Stimulated activated CD4-positive, alpha-beta T cell treated with anti-CD3 and anti-CD28 coated beads, Interleukin-4, amount 100 ng/mL, for 24 hours (primary cell): ENCODE measurements around the gene R3HDM4.
"Not testable (repeated sequence)": the region's sequence is repeated elsewhere in the genome, so short reads cannot be mapped to it uniquely, and the experiment has no call there.

ENCODE experiments used
- DNase-seq: peaks from one replicate; pipeline ENCODE4 v3.0.0-alpha.2; 2020

R3HDM4 gene

DNA sequence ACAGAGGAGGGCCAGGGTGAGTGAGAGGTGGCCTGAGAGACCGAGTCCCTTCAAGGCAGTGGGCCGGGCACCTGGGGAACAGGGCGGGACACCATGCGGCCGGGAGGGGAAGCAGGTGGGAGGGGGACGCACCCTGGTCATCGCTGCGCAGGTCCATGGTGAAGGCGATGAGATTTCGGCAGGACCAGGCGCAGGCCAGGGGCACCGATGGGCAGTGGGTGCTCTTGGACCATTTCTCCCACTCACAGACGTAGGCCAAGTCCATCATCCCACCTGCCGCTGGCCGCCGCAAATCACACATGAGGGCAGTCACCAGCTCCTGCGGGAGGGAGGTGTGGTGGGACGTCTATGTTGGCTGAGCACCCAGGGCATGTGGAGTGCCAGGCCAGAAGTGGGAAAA, 22.2 kb downstream of the R3HDM4 start:
- no peak for DNase-seq

DNA sequence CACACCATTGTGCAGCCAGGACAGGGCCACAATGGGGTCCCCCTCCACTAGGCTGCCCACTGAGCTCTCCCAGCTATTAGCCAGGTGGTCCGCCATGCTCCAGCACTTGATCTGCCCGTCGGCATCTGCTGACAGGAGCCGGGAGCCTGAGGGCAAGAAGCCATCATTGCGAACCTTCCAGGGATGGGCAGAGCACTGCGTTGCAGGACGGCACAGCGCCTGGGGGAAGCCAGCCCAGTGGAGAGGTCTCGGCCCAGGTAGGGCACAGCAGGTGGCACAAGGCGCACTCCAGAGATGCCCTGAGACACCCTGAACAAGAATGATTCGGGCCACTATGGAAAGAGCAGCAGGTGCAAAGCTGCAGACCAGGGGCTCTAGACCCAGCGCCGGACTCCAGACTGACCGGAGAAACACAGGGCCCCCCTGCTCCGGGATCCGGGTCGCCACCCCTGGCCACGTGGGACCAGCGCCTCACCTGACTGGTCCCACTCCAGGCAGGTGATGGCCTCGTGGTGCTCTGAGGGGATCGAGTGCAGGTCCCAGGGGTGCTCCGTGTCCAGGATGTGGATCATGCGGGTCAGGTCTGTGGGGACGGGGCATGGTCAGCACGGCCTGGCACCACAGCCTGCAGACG, 23.2 kb downstream of the R3HDM4 start:
- no peak for DNase-seq

DNA sequence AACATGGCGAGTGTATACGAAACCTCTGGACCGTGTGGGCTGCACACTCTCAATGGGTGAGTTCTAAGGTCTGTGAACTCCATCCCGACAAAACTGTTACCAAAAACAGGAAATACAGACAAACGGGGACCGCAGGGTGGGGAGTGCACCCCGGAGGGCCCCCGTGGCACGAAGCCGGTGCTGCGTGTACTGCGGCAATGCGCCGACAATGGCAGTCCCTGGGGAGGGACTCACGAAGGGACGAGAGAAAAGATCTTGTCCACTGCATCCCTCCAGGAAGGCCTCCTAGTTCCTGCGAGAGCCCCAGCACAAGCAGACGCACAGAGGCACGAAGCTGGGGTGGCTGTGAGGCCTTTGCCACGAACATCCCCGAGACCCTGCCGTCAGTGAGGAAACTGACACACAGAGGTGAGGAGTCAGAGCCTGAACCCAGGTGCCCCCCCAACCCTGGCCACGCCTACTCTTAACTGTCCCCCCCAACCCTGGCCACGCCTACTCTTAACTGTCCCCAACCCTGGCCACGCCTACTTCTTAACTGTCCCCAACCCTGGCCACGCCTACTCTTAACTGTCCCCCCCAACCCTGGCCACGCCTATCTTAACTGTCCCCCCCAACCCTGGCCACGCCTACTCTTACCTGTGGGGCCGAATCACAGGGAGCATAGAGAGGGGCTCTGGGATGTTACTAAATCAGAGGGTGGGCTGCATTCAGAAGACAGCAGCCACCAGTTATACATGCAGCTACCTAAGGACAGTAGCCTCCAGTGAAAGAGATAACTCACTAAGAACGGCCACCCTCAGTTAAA, 24.2 kb downstream of the R3HDM4 start:
- peak; percentile 30 for DNase-seq

DNA sequence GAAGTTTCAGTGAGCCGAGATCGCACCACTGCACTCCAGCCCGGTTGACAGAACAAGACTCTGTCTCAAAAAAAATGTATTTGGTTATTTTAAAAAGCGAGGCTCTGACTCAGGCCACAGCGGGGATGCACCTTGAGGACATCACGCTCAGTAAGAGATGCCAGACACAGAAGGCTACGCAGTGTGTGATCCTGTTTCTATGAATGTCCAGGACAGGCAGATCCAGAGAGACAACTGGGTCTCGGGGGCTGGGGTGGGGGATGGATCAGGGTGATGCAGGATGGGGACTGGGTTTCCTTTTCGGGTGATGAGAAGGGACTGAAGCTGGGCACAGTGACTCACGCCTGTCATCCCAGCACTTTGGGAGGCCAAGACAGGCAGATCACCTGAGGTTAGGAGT, 25.4 kb downstream of the R3HDM4 start:
- DNase-seq = no peak

DNA sequence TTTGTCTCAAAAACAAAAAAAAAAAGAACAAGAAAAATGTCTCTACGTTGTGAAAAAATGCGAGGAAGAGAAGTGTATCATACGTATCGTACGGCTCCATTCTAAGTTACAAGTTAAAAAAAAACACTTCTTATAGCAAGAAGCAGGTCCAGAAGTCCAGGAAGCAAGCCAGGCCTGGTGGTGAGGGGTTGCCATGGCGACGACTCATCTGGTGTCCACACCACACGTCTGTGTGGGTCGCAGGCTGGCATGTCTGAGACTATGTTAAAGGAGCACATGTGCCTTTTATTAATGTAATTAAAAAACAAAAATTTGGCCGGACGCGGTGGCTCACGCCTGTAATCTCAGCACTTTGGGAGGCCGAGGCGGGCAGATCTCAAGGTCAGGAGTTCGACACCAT, 25.9 kb downstream of the R3HDM4 start:
- DNase-seq = no peak

DNA sequence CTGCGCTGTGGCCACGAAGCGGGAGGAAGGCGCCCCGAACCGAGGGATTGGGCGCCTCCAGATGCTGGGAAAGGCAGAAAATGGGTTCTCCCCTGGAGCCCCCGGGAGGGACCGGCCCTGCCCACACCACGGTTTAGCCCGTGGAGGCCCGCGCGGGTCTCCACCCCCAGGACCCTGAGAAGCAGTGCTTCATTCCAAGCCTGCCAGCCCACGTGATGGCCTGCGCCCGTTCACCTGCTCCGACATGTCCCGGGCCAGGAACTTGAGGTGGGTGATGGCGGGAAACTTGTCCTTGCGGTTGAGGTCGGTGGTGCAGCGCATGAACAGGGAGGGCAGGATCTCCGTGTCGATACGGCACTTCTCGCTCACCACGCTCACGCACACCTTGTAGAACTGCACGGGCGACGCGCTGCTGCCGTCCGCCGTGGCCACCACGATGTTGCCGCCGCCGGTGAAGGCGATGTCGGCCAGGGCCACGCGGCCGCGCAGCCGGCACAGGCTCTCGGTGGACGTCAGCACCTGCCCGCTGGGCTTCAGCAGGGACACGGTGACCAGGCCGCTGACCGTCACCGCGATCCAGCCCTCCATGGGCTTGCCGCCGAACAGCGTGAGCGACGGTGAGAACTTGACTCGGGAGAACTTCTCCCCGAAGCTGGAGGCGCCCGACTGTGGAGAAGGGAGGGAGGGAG, 27.3 kb downstream of the R3HDM4 start:
- no peak for DNase-seq

DNA sequence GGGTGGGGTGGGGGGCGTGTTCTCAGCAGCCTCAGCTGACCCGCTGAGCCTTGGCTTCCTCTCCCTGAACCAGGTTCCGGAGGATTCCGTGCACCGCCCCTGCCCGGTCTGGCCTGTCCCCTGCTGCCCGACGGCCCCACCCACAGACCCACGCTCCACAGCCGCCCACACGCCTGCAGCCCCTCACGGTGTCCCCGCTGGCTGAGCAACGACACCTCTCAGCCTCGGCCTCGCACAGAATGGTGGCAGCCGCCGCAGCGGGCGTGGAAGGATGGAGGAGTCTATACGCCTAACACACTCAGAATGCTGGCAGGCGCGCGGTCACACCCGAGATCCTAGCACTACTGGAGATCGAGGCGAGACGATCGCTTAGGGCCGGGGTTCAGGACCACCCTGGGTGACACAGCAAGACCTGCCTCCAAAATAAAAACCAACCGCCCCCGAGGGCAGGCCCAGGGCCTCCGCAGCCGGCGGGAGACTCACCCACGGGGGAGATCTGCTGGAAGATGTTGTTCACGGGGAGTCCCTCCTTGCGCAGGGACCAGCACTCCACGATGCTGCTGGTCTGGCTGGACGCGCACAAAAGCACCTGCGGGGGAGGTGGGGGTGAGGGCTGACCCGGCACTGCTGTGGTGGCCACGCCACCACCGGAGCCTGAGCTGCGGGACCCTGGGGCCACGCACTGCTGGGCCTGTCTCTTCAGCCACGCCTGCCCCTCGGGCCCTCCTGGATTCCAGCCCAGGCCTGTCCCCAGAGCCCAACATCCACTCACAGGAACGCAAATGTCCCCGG, 28.4 kb downstream of the R3HDM4 start:
- no peak for DNase-seq

DNA sequence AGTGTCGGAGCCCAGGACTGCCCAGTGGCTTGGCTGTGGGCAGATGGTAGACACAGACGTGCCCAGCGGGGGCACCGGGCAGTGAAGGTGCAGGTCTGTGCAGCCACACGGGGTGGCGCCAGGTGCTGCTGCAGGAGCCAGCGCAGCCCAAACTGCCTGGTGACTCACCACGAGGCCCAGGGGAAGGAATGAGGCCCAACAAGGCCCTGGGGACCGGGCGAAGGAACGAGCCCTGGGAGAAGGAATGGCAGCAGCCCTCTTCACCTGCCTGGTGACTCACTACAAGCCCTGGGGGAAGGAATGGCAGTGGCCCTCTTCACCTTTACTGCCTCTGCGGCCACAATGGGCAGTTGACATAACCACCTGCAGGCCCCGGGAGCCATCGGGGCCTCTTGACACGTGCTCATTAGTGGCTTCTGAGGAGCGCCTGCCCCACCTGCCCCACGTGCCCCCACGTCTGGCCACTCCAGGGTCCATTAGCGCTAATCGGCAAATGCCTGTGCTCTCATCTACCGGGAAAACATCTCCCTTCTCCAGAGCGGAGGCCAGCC, 29.3 kb downstream of the R3HDM4 start:
- DNase-seq = no peak

DNA sequence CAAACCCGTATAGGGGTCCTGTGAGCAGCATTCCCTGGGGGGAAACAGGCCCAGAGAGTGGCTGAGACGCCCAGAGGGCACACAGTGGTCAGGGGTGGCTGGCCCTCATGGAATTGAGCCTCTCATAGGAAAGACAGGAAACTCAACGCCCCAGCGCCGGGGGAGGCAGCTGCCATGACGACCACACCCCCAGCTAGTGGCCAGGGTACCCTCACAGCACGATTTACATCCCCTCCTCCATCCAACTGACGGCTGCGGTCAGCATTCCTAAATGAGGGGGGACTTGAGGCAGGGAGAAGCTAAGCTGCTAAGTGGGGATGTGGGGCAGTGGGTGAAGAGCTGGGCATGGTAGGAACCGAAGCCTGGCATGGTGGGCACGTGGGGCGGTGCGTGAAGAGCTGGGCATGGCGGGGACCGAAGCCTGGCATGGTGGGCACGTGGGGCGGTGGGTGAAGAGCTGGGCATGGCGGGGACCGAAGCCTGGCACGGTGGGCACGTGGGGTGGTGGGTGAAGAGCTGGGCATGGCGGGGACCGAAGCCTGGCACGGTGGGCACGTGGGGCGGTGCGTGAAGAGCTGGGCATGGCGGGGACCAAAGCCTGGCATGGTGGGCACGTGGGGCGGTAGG, 30.0 kb downstream of the R3HDM4 start:
- no peak for DNase-seq

DNA sequence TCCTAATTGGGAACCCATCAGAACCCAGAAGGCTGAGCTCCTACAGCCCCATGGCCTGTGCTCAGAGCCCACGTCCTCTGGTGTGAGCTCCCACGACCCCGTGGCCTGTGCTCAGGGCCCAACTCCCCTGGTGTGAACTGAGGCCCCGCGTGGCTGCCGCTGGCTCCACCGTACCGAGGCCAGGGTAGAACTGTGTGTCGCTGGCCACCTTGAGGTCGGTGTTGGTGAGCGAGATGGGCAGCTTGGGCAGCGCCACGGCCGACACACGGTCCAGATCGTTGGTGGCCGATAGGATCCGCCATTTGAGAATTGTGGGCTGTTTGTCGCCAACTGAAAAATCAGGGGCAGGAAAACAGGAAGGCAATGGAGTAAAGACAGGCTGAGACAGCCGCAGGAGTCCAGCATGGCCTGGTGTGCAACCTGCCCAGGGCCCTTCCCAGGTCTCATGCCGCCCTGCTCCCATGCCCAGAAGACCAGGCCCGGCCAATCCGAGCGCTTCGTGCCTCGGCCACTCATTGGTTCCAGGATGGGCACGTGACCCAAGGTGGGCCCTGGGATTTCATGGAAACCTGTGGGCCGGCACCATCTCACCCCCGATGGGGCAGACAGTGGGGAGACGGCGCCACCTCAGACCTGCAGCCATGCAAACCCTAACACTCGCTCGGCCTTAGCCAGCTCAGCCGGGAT, 31.5 kb downstream of the R3HDM4 start:
- no peak for DNase-seq

DNA sequence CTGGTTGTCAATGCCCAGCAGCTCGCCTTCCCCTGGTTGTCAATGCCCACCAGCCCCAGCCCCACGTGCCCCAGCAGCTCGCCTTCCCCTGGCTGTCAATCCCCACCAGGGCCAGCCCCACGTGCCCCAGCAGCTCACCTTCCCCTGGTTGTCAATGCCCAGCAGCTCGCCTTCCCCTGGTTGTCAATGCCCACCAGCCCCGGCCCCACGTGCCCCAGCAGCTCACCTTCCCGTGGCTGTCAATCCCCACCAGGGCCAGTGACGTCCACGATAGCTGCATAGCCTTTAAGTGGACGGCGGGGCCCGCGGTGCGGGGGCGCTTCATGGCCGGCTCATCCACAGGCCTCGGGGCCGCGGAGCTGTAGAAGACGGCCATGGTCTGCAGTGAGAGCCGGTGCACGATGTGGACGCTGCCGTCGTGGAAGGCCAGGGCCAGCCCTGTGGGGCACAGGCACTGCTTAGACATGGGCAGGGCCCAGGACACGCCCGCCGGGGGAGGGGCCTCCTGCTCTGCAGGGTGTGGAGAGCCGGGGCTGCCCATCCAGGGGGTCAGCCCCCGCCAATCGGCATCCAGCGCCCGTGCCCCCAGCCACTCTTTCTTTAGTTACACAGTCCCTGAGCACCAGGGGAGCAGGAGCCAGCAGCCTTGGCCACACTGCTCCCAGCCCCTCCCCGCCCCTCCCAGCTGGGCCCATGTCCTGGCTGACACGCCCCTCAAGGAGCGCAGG, 33.1 kb downstream of the R3HDM4 start:
- DNase-seq = no peak

DNA sequence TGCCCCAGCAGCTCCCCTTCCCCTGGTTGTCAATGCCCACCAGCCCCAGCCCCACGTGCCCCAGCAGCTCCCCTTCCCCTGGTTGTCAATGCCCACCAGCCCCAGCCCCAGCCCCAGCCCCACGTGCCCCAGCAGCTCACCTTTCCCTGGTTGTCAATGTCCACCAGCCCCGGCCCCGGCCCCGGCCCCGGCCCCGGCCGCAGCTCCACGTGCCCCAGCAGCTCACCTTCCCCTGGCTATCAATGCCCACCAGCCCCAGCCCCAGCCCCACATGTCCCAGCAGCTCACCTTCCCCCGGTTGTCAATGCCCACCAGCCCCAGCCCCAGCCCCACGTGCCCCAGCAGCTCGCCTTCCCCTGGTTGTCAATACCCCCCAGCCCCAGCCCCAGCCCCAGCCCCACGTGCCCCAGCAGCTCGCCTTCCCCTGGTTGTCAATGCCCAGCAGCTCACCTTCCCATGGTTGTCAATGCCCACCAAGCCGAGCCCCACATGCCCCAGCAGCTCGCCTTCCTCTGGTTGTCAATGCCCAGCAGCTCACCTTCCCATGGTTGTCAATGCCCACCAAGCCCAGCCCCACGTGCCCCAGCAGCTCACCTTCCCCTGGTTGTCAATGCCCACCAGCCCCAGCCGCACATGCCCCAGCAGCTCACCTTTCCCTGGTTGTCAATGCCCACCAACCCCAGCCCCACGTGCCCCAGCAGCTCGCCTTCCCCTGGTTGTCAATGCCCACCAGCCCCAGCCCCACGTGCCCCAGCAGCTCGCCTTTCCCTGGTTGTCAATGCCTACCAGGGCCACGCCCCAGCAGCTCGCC, 34.1 kb downstream of the R3HDM4 start:
- DNase-seq = not testable (repeated sequence)

DNA sequence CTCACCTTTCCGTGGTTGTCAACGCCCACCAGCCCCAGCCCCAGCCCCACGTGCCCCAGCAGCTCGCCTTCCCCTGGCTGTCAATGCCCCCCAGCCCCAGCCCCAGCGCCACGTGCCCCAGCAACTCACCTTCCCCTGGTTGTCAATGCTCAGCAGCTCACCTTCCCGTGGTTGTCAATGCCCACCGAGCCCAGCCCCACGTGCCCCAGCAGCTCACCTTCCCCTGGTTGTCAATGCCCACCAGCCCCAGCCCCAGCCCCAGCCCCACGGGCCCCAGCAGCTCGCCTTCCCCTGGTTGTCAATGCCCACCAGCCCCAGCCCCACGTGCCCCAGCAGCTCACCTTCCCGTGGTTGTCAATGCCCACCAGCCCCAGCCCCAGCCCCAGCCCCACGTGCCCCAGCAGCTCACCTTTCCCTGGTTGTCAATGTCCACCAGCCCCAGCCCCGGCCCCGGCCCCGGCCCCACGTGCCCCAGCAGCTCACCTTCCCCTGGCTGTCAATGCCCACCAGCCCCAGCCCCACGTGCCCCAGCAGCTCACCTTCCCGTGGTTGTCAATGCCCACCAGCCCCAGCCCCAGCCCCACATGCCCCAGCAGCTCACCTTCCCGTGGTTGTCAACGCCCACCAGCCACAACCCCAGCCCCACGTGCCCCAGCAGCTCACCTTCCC, 34.9 kb downstream of the R3HDM4 start:
- not testable (repeated sequence) for DNase-seq

DNA sequence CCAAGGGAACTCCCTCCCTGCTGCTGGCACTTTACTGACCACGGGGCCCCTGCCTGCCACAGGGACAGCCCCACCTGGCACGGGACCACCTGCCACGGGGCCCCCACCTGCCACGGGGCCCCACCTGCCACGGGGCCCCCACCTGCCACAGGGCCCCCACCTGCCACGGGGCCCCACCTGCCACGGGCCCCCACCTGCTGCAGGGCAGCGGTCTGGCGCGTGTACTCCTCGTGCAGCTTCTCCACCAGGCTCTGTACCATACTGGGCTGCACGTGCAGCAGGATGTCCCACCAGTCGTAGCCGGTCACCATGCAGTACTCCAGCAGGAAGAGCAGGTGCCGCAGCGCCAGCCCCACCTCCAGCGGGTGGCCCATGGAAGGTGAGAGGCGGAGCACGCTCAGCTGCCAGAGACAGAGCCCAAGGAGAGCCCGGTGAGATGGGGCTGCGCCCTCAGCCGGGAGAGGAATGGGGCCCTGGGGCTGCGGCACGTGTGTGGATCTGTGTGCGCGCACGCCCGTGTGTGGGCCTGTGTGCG, 36.2 kb downstream of the R3HDM4 start:
- no peak for DNase-seq

DNA sequence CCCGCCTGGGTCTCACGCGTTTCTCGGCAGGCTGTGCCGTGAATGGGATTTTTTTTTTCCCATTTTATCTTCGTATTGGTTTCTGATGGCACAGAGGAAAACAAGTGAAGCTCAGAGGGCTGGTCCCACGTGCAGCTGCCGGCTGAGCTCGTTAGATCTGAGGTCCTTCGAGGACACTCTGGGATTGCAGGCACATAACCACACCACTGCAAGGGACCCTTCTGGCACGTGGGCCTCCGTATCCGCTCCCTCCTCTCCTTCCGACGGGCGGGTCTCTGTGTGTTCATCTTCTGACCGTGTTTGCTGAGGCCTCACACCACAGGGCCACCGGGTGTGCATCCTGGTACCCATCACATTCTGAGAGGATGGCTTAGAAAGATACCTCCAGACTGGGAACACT, 36.9 kb downstream of the R3HDM4 start:
- no peak for DNase-seq

DNA sequence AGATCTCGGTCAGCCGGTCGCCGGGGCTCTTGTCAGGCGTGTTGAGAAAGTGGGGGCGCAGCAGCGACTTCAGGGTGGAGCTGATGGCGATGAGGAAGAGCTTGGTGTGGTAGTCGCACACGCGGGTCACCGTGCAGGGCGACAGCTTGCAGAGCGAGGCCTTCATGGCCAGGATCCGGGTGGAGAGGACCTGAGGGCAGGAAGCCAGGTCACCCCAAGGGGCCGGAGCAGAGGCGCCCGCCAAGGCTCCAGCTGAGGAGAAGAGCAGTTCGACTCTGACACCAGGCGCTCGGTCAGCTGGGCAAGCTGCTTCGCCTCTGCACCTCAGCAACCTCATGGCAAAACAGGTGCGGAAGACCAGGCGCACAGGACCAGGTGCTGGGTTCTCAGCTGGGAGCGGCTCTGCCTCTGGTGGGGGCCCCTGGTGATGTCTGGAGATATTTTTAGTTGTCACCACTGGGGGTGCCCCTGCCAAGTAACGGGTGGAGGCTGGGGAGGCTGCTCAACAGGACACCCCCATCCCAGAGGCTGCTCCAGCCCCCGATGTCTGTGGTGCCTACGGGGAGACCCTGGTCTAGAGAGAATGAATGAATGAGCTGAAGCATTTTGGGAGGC, 37.6 kb downstream of the R3HDM4 start:
- no peak for DNase-seq

DNA sequence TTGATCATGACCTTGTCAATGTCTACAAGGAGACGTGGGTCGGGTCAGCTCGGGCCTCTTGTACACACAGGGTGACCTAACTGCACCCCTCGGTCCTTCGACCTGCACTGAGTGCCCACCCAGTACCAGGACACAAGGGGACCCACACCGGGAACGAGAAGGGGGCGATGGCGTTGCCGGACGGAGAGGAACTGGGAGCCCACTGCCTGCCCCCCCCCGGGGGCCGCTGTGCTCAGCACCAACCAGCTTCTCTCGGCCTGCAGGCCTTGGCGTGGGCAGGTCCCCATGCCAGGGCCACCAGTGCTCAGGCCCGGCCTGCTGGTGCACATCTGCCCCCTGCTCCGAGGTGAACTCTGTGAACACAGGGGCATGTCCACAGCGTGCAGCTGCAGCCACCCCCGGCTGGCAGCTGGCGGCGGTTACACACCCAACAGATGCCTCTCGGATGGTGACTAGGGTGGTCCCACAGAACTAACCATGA, 39.4 kb downstream of the R3HDM4 start:
- DNase-seq = no peak

DNA sequence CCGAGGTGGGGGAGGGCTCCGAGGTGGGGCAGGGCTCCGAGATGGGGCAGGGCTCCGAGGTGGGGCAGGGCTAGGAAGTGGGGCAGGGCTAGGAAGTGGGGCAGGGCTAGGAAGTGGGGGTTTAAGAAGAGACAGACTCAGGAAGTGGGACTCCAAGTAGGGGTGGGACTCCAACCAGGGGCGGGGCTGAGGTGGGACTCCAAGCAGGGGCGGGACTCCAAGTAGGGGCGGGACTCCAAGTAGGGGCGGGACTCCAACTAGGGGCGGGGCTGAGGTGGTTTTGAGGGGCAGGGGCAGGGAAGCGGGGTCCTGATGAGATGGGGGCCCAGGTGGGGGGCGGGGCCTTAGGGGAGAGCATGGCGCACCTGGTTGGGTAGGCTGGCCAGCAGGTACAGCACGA, 39.9 kb downstream of the R3HDM4 start:
- DNase-seq = peak; percentile 61
